PC-9 (cell line): Measurements from ENCODE around the gene SLC2A2. TPM values are rescaled to one million over a fixed set of nuclear protein-coding genes. Genes with fewer than 3 reads are reported as not detected.

Experiments used
- BruUV-seq: library from RNA; stranded (reverse); fragments of 400-500 nt; replicated peaks from 2 replicates; lab custom pipeline; 2021; lab: Mats Ljungman, UMichigan
- CTCF ChIA-PET: fragments of 300-600 bp; sonication (Branson Sonifier 250); formaldehyde crosslinking; loops from one replicate; lab custom pipeline; 2022; ENCODE audit warnings: antibody characterized with exemption; lab: Charles Lee
- POLR2A ChIA-PET: fragments of 300-600 bp; sonication (Branson Sonifier 250); formaldehyde crosslinking; loops from one replicate; lab custom pipeline; 2022; ENCODE audit warnings: antibody characterized with exemption; ENCODE audit not compliant: unreplicated experiment; lab: Charles Lee
- DNase-seq, 2 experiments: peaks; one replicate each; pipeline versions ENCODE4 v3.0.0 to v3.0.0-alpha.2; 2015 to 2022; ENCODE audit warnings: mixed read lengths in 1 of 2
- H2AFZ ChIP-seq: fragments of 200-600 bp; sonication (generic); 2 replicates; pipeline ENCODE4 v1.8.1; 2017; ENCODE audit warnings: antibody characterized with exemption
- H3F3A ChIP-seq: fragments of 200-600 bp; sonication (generic); 2 replicates; pipeline ENCODE4 v1.8.1; 2017; ENCODE audit warnings: antibody characterized with exemption, mild to moderate bottlenecking, low read depth; ENCODE audit not compliant: insufficient read depth
- H3K27ac ChIP-seq: fragments of 200-600 bp; sonication (generic); 2 replicates; pipeline ENCODE4 v1.6.1; 2016; ENCODE audit warnings: mixed run types
- H3K27me3 ChIP-seq: fragments of 200-600 bp; sonication (generic); 2 replicates; pipeline ENCODE4 v1.6.1; 2016; ENCODE audit warnings: low read depth, mixed run types; ENCODE audit not compliant: insufficient read depth
- H3K36me3 ChIP-seq: fragments of 200-600 bp; sonication (generic); 2 replicates; pipeline ENCODE4 v1.6.1; 2016; ENCODE audit warnings: low read depth, mixed run types
- H3K4me1 ChIP-seq: fragments of 200-600 bp; sonication (generic); replicated peaks from 2 replicates; pipeline ENCODE4 v1.6.1; 2016; ENCODE audit warnings: mixed run types; ENCODE audit not compliant: insufficient read depth
- H3K4me2 ChIP-seq: fragments of 200-600 bp; sonication (generic); 2 replicates; pipeline ENCODE4 v1.6.1; 2017; ENCODE audit warnings: mixed run types
- H3K4me3 ChIP-seq: fragments of 200-600 bp; sonication (generic); 2 replicates; pipeline ENCODE4 v1.6.1; 2016; ENCODE audit warnings: mixed run types
- H3K79me2 ChIP-seq: fragments of 200-600 bp; sonication (generic); 2 replicates; pipeline ENCODE4 v1.6.1; 2017; ENCODE audit warnings: low read depth, mixed run types
- H3K9me2 ChIP-seq: fragments of 200-600 bp; sonication (generic); 2 replicates; pipeline ENCODE4 v1.8.1; 2017; ENCODE audit warnings: mild to moderate bottlenecking; ENCODE audit not compliant: insufficient read depth
- H3K9me3 ChIP-seq: fragments of 200-600 bp; sonication (generic); 2 replicates; pipeline ENCODE4 v1.8.1; 2016; ENCODE audit warnings: low read depth; ENCODE audit not compliant: insufficient read depth
- H4K20me1 ChIP-seq: fragments of 200-600 bp; sonication (generic); 2 replicates; pipeline ENCODE4 v1.8.1; 2017; ENCODE audit not compliant: insufficient read depth
- EZH2 ChIP-seq: fragments of 200-600 bp; sonication (generic); IDR thresholded peaks from 2 replicates; pipeline ENCODE4 v1.8.0; 2017; ENCODE audit warnings: antibody characterized with exemption, low read depth
- intact Hi-C: fragments of 100-400 bp; cut with micrococcal nuclease; formaldehyde crosslinking; loops from one replicate; pipeline ENCODE4 v1.10.0; 2022; ENCODE audit not compliant: unreplicated experiment
- total RNA-seq: library from RNA; stranded (reverse); gene quantifications from 2 replicates; pipeline ENCODE4 v1.2.3, GENCODE V29; 2021
- TF ChIP-seq, protein P1 (sequence below): fragments of 200-600 bp; sonication (generic); conservative IDR thresholded peaks from 2 replicates; pipeline ENCODE4 v1.6.1; 2017; ENCODE audit warnings: mixed run types, antibody characterized with exemption, mild to moderate bottlenecking, moderate library complexity

SLC2A2 gene
- total RNA-seq, 1 experiment from 2014 or later: not detected

DNA sequence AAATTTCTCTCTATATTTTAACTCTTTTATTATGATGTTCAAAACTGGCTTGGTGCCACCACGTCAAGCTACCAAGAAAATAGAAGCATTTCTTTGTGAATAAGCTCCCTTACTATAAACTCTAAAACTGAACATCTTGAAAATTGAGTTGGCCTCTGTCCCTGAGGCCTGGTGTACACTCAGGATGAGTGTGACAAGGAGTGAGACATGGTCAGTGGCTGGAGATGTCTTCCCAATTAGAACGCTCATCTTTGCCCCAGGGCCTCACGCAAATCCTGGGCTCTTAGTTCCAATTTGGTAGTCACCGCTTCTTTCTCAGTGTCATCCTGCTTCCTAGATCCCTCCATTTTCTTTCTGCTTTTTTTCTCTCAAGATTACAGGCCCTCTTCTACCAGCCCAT is 26.2 kb downstream of the SLC2A2 start:
- POLR2A ChIA-PET: interaction anchor here (0.6 kb wide), 1 partner anchor 1035 kb away, joined by 3 read pairs; no protein-coding TSS in a partner anchor
- Histone ChIP-seq H3K79me2 (no peaks in the 10 kb centered on the region), H3K36me3 (no peaks in the 10 kb centered on the region), H3K4me3 (no peak overlapping the region), H4K20me1 (no peaks in the 10 kb centered on the region), H2AFZ (0 out of 2 replicates have a peak overlapping the region, but pooled peaks have one; percentile 31), H3K9me3 (peaks cover 5% of the 10 kb centered on the region), H3K9me2 (no peaks in the 10 kb centered on the region), H3K4me1 (peaks cover 55% of the 10 kb centered on the region), H3K27me3 (no peaks in the 10 kb centered on the region), H3K27ac (peak overlapping the region; percentile 62), H3K4me2 (peak overlapping the region; percentile 29), H3F3A (peaks cover 30% of the 10 kb centered on the region)
- CTCF ChIA-PET: interaction anchor here (0.6 kb wide), 1 partner anchor 162 kb away, joined by 3 read pairs; no protein-coding TSS in a partner anchor
- TF ChIP-seq EZH2: no peak
- TF ChIP-seq, protein P1, sequence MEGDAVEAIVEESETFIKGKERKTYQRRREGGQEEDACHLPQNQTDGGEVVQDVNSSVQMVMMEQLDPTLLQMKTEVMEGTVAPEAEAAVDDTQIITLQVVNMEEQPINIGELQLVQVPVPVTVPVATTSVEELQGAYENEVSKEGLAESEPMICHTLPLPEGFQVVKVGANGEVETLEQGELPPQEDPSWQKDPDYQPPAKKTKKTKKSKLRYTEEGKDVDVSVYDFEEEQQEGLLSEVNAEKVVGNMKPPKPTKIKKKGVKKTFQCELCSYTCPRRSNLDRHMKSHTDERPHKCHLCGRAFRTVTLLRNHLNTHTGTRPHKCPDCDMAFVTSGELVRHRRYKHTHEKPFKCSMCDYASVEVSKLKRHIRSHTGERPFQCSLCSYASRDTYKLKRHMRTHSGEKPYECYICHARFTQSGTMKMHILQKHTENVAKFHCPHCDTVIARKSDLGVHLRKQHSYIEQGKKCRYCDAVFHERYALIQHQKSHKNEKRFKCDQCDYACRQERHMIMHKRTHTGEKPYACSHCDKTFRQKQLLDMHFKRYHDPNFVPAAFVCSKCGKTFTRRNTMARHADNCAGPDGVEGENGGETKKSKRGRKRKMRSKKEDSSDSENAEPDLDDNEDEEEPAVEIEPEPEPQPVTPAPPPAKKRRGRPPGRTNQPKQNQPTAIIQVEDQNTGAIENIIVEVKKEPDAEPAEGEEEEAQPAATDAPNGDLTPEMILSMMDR: no peak
- no peak for DNase-seq
- BruUV-seq: no TSS peak
- intact Hi-C loops: loop anchor here (5.0 kb wide), 1 partner anchor 357 kb away; no protein-coding TSS in a partner anchor

DNA sequence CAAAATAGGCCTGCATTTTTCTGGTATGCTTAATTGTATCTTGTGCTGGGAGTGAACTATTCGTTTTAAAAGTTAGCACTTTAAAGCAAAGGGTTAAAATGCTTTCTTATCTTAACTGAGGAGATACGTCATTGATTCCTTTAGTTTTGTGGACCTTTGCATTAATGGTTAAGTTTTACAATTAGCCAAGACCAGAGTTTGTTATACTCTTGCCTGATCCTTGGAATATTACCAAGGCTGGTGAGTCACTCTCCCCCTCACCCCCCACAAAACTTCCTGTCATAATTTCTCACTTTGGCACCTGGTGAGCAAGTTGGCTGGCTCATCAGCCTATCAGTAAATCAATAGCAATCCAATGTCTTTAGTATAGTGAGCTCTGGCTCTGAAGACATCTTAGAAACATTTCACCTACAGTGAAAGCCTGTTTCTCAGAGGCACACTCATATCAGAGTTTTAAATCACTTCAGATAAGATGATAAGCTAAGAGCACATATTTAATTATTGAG is 26.7 kb downstream of the SLC2A2 start:
- POLR2A ChIA-PET: interaction anchor here (0.6 kb wide), 1 partner anchor 1034 kb away, joined by 3 read pairs; no protein-coding TSS in a partner anchor
- Histone ChIP-seq H4K20me1 (no peaks in the 10 kb centered on the region), H3K36me3 (no peaks in the 10 kb centered on the region), H3K79me2 (no peaks in the 10 kb centered on the region), H3K4me2 (peak overlapping the region; percentile 29), H3K27me3 (no peaks in the 10 kb centered on the region), H2AFZ (no peak overlapping the region), H3F3A (peaks cover 30% of the 10 kb centered on the region), H3K9me3 (peaks cover 5% of the 10 kb centered on the region), H3K9me2 (no peaks in the 10 kb centered on the region), H3K27ac (peak overlapping the region; percentile 62), H3K4me3 (peak overlapping the region; percentile 1; the same call in 1 of the 2 replicates), H3K4me1 (peaks cover 55% of the 10 kb centered on the region)
- BruUV-seq: no TSS peak
- peak; percentile 69 to 95 for DNase-seq
- CTCF ChIA-PET: interaction anchor here (0.6 kb wide), 1 partner anchor 162 kb away, joined by 3 read pairs; no protein-coding TSS in a partner anchor
- no peak for TF ChIP-seq EZH2
- TF ChIP-seq, protein P1: no peak
- intact Hi-C loops: loop anchor here (5.0 kb wide), 1 partner anchor 358 kb away; no protein-coding TSS in a partner anchor

DNA sequence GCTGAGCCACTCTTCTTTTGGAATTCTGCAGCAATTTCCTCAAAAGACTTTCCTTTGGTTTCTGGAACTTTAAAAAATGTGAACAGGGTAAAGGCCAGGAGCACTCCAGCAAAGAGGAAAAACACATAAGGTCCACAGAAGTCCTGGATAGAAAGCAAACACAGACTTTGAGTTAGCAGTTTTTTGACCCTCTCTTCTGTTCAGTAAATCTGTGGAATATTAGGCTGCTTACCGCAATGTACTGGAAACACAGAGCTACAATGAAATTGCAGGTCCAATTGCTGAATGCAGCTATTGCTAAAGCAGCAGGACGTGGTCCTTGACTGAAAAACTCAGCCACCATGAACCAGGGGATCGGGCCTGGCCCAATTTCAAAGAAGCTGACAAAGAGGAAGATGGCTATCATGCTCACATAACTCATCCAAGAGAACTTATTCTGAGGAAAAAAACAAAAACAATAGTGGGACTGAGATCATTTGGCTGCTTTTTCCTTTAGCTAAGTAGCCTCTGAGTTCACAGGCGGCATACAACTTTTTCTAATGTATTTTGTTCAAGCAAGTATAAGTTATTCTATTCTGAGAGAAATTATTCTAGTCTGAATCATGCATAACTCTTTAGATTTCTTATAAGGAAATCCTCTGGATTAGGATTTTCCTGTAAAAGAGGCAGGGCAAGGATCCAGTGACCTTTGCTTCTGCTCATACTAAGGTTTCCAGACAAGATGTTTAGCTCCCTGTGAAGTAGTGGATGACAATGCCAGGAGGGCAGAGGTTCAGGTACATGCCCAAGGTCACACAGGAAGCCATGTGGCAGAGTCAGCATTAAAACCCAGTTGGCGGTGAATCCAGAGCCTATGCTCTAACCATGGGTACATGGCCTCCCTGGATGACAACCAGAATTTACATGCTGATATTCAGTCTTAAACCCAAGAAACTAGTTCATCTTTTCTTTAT is 28.3 kb downstream of the SLC2A2 start:
- no peak overlapping the region for H3K4me2 ChIP-seq
- no peaks in the 10 kb centered on the region for H4K20me1 ChIP-seq
- no peaks in the 10 kb centered on the region for H3K9me2 ChIP-seq
- H3K79me2 ChIP-seq: no peaks in the 10 kb centered on the region
- no peak overlapping the region for H3K27ac ChIP-seq
- no peaks in the 10 kb centered on the region for H3K27me3 ChIP-seq
- DNase-seq: no peak
- BruUV-seq: no TSS peak
- H2AFZ ChIP-seq: no peak overlapping the region
- H3K9me3 ChIP-seq: peaks cover 5% of the 10 kb centered on the region
- CTCF ChIA-PET: interaction anchor here (0.5 kb wide), 1 partner anchor 1040 kb away, joined by 6 read pairs; no protein-coding TSS in a partner anchor
- H3K36me3 ChIP-seq: no peaks in the 10 kb centered on the region
- intact Hi-C loops: no loop called here
- TF ChIP-seq, protein P1: no peak
- TF ChIP-seq EZH2: no peak
- no peak overlapping the region for H3K4me3 ChIP-seq
- peaks cover 55% of the 10 kb centered on the region for H3K4me1 ChIP-seq
- POLR2A ChIA-PET: interaction anchor here (0.6 kb wide), 2 partner anchors 1043 to 1415 kb away, joined by 4 to 6 read pairs; no protein-coding TSS in a partner anchor
- H3F3A ChIP-seq: peaks cover 30% of the 10 kb centered on the region
